ENCODE results near the gene HSD17B12. TPM values are rescaled to one million over a fixed set of nuclear protein-coding genes. Genes with fewer than 3 reads are reported as not detected.

HSD17B12 gene
- total RNA-seq, 3 donors from 2014 or later, result 36.1 to 48.9 (median 47.2) TPM

DNA sequence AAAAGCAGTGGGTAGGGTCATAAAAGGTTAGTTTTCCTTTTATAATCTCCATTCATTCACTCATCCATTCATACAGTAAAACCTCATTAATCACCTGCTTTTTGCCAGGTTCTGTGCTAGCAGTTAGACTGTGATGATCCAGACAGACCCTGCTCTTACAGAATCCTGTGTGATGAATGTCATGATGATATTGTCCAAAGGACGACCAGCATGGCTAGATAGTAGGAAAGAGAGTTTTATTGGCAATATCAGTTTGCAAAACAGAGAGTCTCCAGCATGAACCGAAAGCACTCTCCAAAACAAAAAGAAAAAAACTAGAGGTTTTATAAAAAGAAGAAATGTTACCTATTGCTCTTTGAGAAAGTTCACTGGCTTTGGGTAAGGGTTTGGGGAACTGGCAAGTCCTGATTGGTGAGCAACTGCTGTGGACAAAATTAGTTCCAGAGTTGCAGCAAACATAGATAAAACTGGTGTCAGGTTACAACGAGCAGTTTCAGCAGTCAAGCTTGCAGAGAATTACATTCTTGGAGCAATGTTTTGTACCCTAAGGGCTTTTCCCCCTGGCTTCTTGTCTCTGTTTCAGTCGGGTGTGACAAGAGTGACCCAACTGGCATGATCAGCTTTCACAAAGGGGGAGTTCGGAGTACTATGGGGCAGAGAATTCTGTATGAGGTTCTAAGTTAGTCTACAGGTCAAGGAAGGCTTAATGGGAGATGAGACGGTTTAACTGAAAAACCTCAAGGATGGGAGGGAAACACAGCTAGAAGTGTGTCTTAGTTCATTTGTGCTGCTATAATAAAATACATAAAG lies 58.3 kb downstream of the HSD17B12 start:
- H3K36me3 ChIP-seq, result no peaks in the 10 kb centered on the region
- peaks cover 0 to 4% of the 10 kb centered on the region in 2 donors for H3K4me1 ChIP-seq
- intact Hi-C loops (cut with DNase I; ENCODE audit: low total_unique reads), result no loop called here
- H3K9me3 ChIP-seq, result no peaks in the 10 kb centered on the region
- no peaks in the 10 kb centered on the region for H3K27me3 ChIP-seq
- no peak overlapping the region for H3K4me3 ChIP-seq
- DNase-seq (ENCODE audit: low spot score in 2 of 2), result no peak
- H3K27ac ChIP-seq, result no peak overlapping the region
- no peak for TF ChIP-seq POLR2A (IDR thresholded peaks at IDR 0.05)
- no peak for TF ChIP-seq POLR2AphosphoS5 (IDR thresholded peaks at IDR 0.05)
- TF ChIP-seq, protein P1, sequence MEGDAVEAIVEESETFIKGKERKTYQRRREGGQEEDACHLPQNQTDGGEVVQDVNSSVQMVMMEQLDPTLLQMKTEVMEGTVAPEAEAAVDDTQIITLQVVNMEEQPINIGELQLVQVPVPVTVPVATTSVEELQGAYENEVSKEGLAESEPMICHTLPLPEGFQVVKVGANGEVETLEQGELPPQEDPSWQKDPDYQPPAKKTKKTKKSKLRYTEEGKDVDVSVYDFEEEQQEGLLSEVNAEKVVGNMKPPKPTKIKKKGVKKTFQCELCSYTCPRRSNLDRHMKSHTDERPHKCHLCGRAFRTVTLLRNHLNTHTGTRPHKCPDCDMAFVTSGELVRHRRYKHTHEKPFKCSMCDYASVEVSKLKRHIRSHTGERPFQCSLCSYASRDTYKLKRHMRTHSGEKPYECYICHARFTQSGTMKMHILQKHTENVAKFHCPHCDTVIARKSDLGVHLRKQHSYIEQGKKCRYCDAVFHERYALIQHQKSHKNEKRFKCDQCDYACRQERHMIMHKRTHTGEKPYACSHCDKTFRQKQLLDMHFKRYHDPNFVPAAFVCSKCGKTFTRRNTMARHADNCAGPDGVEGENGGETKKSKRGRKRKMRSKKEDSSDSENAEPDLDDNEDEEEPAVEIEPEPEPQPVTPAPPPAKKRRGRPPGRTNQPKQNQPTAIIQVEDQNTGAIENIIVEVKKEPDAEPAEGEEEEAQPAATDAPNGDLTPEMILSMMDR (IDR thresholded peaks at IDR 0.05), result no peak

DNA sequence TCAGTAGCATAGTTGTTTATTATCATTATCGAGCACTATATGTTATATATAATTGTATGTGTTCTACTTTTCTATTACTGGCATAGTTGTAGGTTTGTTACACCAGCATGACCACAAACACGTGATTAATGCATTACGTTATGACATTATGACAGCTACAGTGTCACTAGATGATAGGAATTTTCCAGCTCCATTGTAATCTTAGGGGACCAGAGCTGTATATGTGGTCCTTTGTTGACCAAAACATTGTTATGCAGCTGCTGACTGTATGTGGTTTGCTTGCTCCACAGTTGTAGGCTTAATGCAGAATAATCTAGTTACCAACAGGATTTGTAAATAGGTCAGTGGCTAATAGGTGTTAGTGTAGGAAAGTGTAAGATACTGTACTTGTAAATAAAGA lies 66.1 kb downstream of the HSD17B12 start:
- intact Hi-C loops (cut with DNase I; ENCODE audit: low total_unique reads), result no loop called here
- H3K27ac ChIP-seq, result no peak overlapping the region

DNA sequence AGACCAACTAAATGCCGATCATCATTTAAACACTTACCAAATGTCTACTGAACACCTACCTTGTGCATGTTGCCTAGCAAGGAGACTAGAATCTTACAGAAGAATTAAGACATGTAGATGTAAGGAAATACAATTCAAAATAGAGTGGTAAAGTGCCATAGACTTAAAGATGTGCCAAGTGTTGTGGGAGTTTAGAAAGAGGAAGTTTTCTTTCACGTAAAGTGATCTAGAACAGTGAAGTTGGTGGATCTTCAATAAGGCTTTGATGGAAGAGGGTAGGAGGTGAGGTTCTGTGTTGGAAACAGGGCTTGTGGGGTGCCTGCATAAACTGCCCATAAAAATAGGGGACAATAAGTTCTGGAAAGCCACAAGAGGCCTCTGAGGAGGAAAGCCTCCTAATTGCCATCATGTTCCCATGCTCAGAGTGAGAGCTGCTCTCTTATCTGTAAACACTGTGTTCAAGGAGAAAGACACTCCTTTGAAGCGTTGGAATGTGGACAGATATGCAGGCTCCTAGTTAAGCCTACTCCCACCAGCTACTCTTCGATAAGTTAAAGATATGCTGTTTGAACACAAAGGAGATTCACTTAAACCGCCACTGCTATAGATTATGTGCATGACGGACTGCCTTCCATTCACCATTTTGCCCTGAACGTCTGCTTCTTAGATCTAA lies 66.7 kb downstream of the HSD17B12 start:
- Histone ChIP-seq H3K27ac (no peak overlapping the region), H3K4me1 (no peaks in the 10 kb centered on the region), H3K27me3 (no peaks in the 10 kb centered on the region), H3K4me3 (no peak overlapping the region), H3K36me3 (no peaks in the 10 kb centered on the region), H3K9me3 (peaks cover 0 to 9% of the 10 kb centered on the region in 2 donors)
- TF ChIP-seq POLR2AphosphoS5 (IDR thresholded peaks at IDR 0.05) (no peak), POLR2A (IDR thresholded peaks at IDR 0.05) (no peak)
- TF ChIP-seq, protein P1 (IDR thresholded peaks at IDR 0.05), result no peak
- DNase-seq (ENCODE audit: low spot score in 2 of 2), result no peak
- intact Hi-C loops (cut with DNase I; ENCODE audit: low total_unique reads), result no loop called here

More for the DNA sequence above, 66.1 kb downstream of the HSD17B12 start:
- Histone ChIP-seq H3K4me3 (no peak overlapping the region), H3K36me3 (no peaks in the 10 kb centered on the region), H3K9me3 (peaks cover 0 to 9% of the 10 kb centered on the region in 2 donors), H3K4me1 (no peaks in the 10 kb centered on the region), H3K27me3 (no peaks in the 10 kb centered on the region)
- TF ChIP-seq POLR2A (IDR thresholded peaks at IDR 0.05) (no peak), POLR2AphosphoS5 (IDR thresholded peaks at IDR 0.05) (no peak)
- TF ChIP-seq, protein P1 (IDR thresholded peaks at IDR 0.05), result no peak
- no peak for DNase-seq (ENCODE audit: low spot score in 2 of 2)

DNA sequence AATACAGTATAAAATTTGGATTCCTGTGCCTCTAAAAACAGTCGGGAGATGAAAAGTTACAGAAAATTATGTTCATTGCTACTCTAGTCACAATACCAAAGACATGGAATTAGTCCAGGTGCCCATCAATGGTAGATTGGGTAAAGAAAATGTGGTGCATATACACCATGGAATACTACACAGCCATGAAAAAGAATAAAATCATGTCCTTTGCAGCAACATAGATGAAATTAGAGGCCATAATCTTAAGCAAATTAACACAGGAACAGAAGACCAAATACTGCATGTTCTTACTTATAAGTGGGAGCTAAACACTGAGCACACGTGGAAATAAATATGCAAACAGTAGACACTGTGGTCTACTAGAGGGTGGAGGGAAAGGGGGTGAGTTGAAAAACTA lies 67.6 kb downstream of the HSD17B12 start:
- TF ChIP-seq, protein P1 (IDR thresholded peaks at IDR 0.05), result no peak
- no peak for TF ChIP-seq POLR2A (IDR thresholded peaks at IDR 0.05)
- no peak for TF ChIP-seq POLR2AphosphoS5 (IDR thresholded peaks at IDR 0.05)
- no peaks in the 10 kb centered on the region for H3K4me1 ChIP-seq
- H3K27ac ChIP-seq, result no peak overlapping the region
- DNase-seq (ENCODE audit: low spot score in 2 of 2), result no peak
- intact Hi-C loops (cut with DNase I; ENCODE audit: low total_unique reads), result no loop called here
- H3K4me3 ChIP-seq, result no peak overlapping the region
- no peaks in the 10 kb centered on the region for H3K36me3 ChIP-seq
- no peaks in the 10 kb centered on the region for H3K27me3 ChIP-seq
- peaks cover 0 to 9% of the 10 kb centered on the region in 2 donors for H3K9me3 ChIP-seq

DNA sequence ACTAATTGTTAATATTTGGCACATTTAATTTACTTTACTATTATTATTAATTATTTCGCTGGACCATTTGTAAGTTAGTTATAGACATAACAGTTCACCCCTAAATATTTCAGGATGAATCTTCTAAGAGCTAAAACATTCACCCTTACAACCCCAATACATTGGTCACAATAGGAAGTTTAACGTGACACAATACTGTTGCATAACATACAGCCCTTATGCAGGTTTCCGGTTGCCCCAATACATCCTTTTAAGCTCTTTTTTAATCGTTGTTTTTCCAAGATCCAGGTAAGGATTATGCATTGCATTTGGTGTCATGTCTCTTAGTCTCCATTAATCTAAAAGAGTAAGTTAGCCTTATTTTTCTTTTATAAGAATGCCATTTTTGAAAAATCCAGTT lies 71.2 kb downstream of the HSD17B12 start:
- intact Hi-C loops (cut with DNase I; ENCODE audit: low total_unique reads), result no loop called here
- no peaks in the 10 kb centered on the region for H3K9me3 ChIP-seq
- H3K4me1 ChIP-seq, result no peaks in the 10 kb centered on the region
- DNase-seq (ENCODE audit: low spot score in 2 of 2), result no peak
- no peaks in the 10 kb centered on the region for H3K27me3 ChIP-seq
- no peak overlapping the region for H3K4me3 ChIP-seq
- no peak overlapping the region for H3K27ac ChIP-seq
- H3K36me3 ChIP-seq, result no peaks in the 10 kb centered on the region
- TF ChIP-seq POLR2AphosphoS5 (IDR thresholded peaks at IDR 0.05), result no peak
- no peak for TF ChIP-seq POLR2A (IDR thresholded peaks at IDR 0.05)
- TF ChIP-seq, protein P1 (IDR thresholded peaks at IDR 0.05), result no peak

Measured in breast epithelium (tissue), 4 donors.